Activated B cell treated with CpG ODN at 0.5 μM for 24 hours (primary cell): Measurements from ENCODE around the gene PHTF2. TPM values are rescaled to one million over a fixed set of nuclear protein-coding genes. Genes with fewer than 3 reads are reported as not detected.

Source experiments
- ATAC-seq: fragments of 200-7000 bp; cut with Tn5 transposase; one replicate; pipeline ENCODE4 v1.10.0; 2021; ENCODE audit warnings: low read depth, mild to moderate bottlenecking, moderate library complexity
- CTCF ChIA-PET: fragments of 350-600 bp; sonication (Branson Sonifier 250); formaldehyde crosslinking; loops from one replicate; lab custom pipeline; 2021; ENCODE audit warnings: antibody characterized with exemption; lab: Charles Lee
- POLR2A ChIA-PET: fragments of 350-600 bp; sonication (Branson Sonifier 250); formaldehyde crosslinking; loops from one replicate; lab custom pipeline; 2021; ENCODE audit warnings: antibody characterized with exemption; lab: Charles Lee
- DNase-seq: peaks from one replicate; pipeline ENCODE4 v3.0.0; 2022
- H3K27ac Mint-ChIP-seq: one replicate; pipeline ENCODE4 v1.8.0; 2020; ENCODE audit warnings: mixed read lengths
- H3K27me3 Mint-ChIP-seq: one replicate; pipeline ENCODE4 v1.8.0; 2021; ENCODE audit warnings: mixed read lengths
- H3K36me3 Mint-ChIP-seq: one replicate; pipeline ENCODE4 v1.8.0; 2021; ENCODE audit warnings: low read depth, mixed read lengths
- H3K4me1 Mint-ChIP-seq: one replicate; pipeline ENCODE4 v1.8.0; 2021; ENCODE audit warnings: mixed read lengths
- H3K4me3 Mint-ChIP-seq: one replicate; pipeline ENCODE4 v1.8.0; 2020; ENCODE audit warnings: mild to moderate bottlenecking, mixed read lengths
- H3K9me3 Mint-ChIP-seq: one replicate; pipeline ENCODE4 v1.8.0; 2020; ENCODE audit warnings: mixed read lengths
- CTCF ChIP-seq: fragments of 200-600 bp; IDR thresholded peaks from one replicate; pipeline ENCODE4 v1.8.0; 2022; ENCODE audit warnings: antibody characterized with exemption, mild to moderate bottlenecking
- intact Hi-C: fragments of 100-400 bp; cut with micrococcal nuclease; formaldehyde crosslinking; loops from one replicate; pipeline ENCODE4 v1.15.1; 2024
- total RNA-seq: library from RNA; stranded (reverse); gene quantifications from 2 replicates; pipeline ENCODE4 v1.2.3, GENCODE V29; 2022

PHTF2 gene
- total RNA-seq, 1 donor from 2014 or later = 38.9 TPM

GRCh38 chr7:77788327-77788902 is 10.2 kb upstream of the PHTF2 start:
- Mint-ChIP-seq H3K27ac (peak overlapping the region; percentile 36), H3K36me3 (peaks cover 20% of the 10 kb centered on the region), H3K4me3 (no peak overlapping the region), H3K9me3 (no peaks in the 10 kb centered on the region), H3K4me1 (peaks cover 9% of the 10 kb centered on the region), H3K27me3 (no peaks in the 10 kb centered on the region)
- intact Hi-C loops = no loop called here
- no peak for DNase-seq
- ATAC-seq = no peak
- CTCF ChIA-PET = interaction anchor here (0.7 kb wide), 1 partner anchor 13 kb away, joined by 5 read pairs; no protein-coding TSS in a partner anchor
- POLR2A ChIA-PET = interaction anchor here (0.5 kb wide), 1 partner anchor 147 kb away, joined by 3 read pairs; no protein-coding TSS in a partner anchor
- TF ChIP-seq CTCF = no peak

- H3K36me3 Mint-ChIP-seq = peaks cover 23% of the 10 kb centered on the region
- ChIA-PET CTCF (no interaction called here), POLR2A (interaction anchor here (0.6 kb wide), 1 partner anchor 99 kb away, joined by 8 read pairs; no protein-coding TSS in a partner anchor)
- peaks cover 22% of the 10 kb centered on the region for H3K4me1 Mint-ChIP-seq
- no peak overlapping the region for H3K27ac Mint-ChIP-seq
- H3K27me3 Mint-ChIP-seq = no peaks in the 10 kb centered on the region
- no peak overlapping the region for H3K4me3 Mint-ChIP-seq
- intact Hi-C loops = no loop called here
- ATAC-seq (no peak), DNase-seq (no peak)
- no peak for TF ChIP-seq CTCF
- no peaks in the 10 kb centered on the region for H3K9me3 Mint-ChIP-seq
Measured at GRCh38 chr7:77791336-77791735, 7.2 kb upstream of the PHTF2 start.

GRCh38 chr7:77791956-77792355 is 6.6 kb upstream of the PHTF2 start:
- Mint-ChIP-seq H3K4me3 (no peak overlapping the region), H3K27ac (no peak overlapping the region), H3K36me3 (peaks cover 23% of the 10 kb centered on the region), H3K9me3 (no peaks in the 10 kb centered on the region), H3K4me1 (peaks cover 28% of the 10 kb centered on the region), H3K27me3 (no peaks in the 10 kb centered on the region)
- TF ChIP-seq CTCF = no peak
- DNase-seq (no peak), ATAC-seq (no peak)
- ChIA-PET CTCF (no interaction called here), POLR2A (interaction anchor here (0.6 kb wide), 1 partner anchor 99 kb away, joined by 8 read pairs; no protein-coding TSS in a partner anchor)
- intact Hi-C loops = no loop called here

GRCh38 chr7:77794000-77794399 is 4.6 kb upstream of the PHTF2 start:
- Mint-ChIP-seq H3K36me3 (peaks cover 36% of the 10 kb centered on the region), H3K27me3 (no peaks in the 10 kb centered on the region), H3K4me1 (peaks cover 42% of the 10 kb centered on the region), H3K9me3 (no peaks in the 10 kb centered on the region), H3K27ac (no peak overlapping the region), H3K4me3 (no peak overlapping the region)
- ChIA-PET CTCF (no interaction called here), POLR2A (no interaction called here)
- ATAC-seq (no peak), DNase-seq (no peak)
- TF ChIP-seq CTCF = no peak
- intact Hi-C loops = no loop called here

GRCh38 chr7:77796109-77796508 is 2.5 kb upstream of the PHTF2 start:
- Mint-ChIP-seq H3K27ac (no peak overlapping the region), H3K4me3 (peak overlapping the region; percentile 98), H3K27me3 (no peaks in the 10 kb centered on the region), H3K9me3 (no peaks in the 10 kb centered on the region), H3K4me1 (peaks cover 58% of the 10 kb centered on the region), H3K36me3 (peaks cover 35% of the 10 kb centered on the region)
- no peak for TF ChIP-seq CTCF
- ChIA-PET CTCF (no interaction called here), POLR2A (no interaction called here)
- no peak for ATAC-seq
- DNase-seq = no peak
- intact Hi-C loops = loop anchor here (5.0 kb wide), 1 partner anchor 41 kb away; no protein-coding TSS in a partner anchor
